ENCODE measurements around the gene BAIAP2L2. TPM values are rescaled to one million over a fixed set of nuclear protein-coding genes. Genes with fewer than 3 reads are reported as not detected.

The BAIAP2L2 gene
- total and polyA plus RNA-seq, 2 of the 4 experiments (the other 2 are of a cell fraction), result 0.18 to 0.46 TPM

DNA sequence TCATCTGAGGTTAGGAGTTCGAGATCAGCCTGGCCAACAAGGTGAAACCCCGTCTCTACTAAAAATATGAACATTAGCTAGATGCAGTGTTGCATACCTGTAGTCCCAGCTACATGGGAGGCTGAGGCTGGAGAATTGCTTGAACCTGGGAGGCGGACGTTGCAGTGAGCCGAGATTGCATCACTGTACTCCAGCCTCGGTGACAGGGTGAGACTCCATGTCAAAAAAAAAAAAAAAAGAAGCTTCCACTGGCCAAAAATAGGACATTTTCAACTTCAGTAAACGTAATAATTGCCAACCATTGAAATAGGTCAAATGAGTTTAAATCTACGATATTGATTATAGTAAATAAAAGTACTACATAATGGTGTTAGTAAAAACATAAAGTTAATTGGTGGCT lies 6.8 kb downstream of the BAIAP2L2 start:
- Histone ChIP-seq H3K27me3 (ENCODE audit: control insufficient read depth, insufficient read depth, low read length) (no peaks in the 10 kb centered on the region), H3K27ac (ENCODE audit: insufficient read depth, low read length) (no peak overlapping the region), H4K91ac (ENCODE audit: insufficient read depth, low read depth, low read length) (no peak overlapping the region), H4K20me1 (ENCODE audit: insufficient read depth, low read length) (no peaks in the 10 kb centered on the region), H2BK15ac (ENCODE audit: low read depth, low read length) (no peak overlapping the region), H3K14ac (replicated peaks; ENCODE audit: low read depth, low read length) (no peak overlapping the region), H2AK5ac (ENCODE audit: low read depth, low read length) (no peak overlapping the region), H3K18ac (ENCODE audit: low read depth, low read length) (no peak overlapping the region), H3K79me1 (ENCODE audit: low read depth in 1 of 2, low read length in 2 of 2) (no peaks in the 10 kb centered on the region), H4K5ac (ENCODE audit: low read depth, low read length) (no peak overlapping the region), H2BK20ac (ENCODE audit: low read depth, low read length) (no peak overlapping the region), H2BK120ac (ENCODE audit: low read depth, low read length) (no peak overlapping the region), H2BK5ac (ENCODE audit: low read depth, low read length, poor library complexity, severe bottlenecking) (no peak overlapping the region), H3K56ac (ENCODE audit: extremely low read depth, insufficient read depth, low read length) (no peak overlapping the region), H3K4me1 (ENCODE audit: control insufficient read depth, insufficient read depth, low read length) (no peaks in the 10 kb centered on the region), H3K36me3 (ENCODE audit: control insufficient read depth, insufficient read depth, low read length) (no peaks in the 10 kb centered on the region), H4K8ac (ENCODE audit: low read depth in 2 of 2, low read length in 2 of 2) (no peak overlapping the region), H3K9ac (ENCODE audit: low read depth, low read length) (no peak overlapping the region), H3K23ac (ENCODE audit: low read depth, low read length) (no peak overlapping the region), H3K4me2 (ENCODE audit: low read depth, low read length) (no peak overlapping the region), H3K4ac (ENCODE audit: low read depth, low read length) (no peak overlapping the region), H2AK9ac (replicated peaks; ENCODE audit: low read depth, low read length, poor library complexity) (no peak overlapping the region), H2AFZ (replicated peaks; ENCODE audit: low read length, poor library complexity) (no peak overlapping the region), H3K4me3 (ENCODE audit: insufficient read depth, low read depth, low read length) (no peak overlapping the region), H3K9me1 (ENCODE audit: insufficient read depth, low read length) (no peaks in the 10 kb centered on the region), H3K9me3 (ENCODE audit: control insufficient read depth, insufficient read depth, low read length) (no peaks in the 10 kb centered on the region)
- intact Hi-C loops (cut with micrococcal nuclease), result no loop called here
- DNase-seq (no peak), ATAC-seq (ENCODE audit: low read depth) (no peak)
- TF ChIP-seq CEBPB (IDR thresholded peaks at IDR 0.05; ENCODE audit: low read depth, low read length) (no peak), ELK1 (IDR thresholded peaks at IDR 0.05; ENCODE audit: borderline replicate concordance, low read depth, low read length) (no peak), RFX5 (IDR thresholded peaks at IDR 0.05; ENCODE audit: low read depth, low read length) (no peak), BHLHE40 (IDR thresholded peaks at IDR 0.05; ENCODE audit: low read depth, low read length) (no peak)
- in situ Hi-C loops (cut with MboI; ENCODE audit: low sequenced_read_pairs), result no loop called here
- no TSS peak for BruUV-seq (replicated peaks)
- dilution Hi-C loops (cut with HindIII; ENCODE audit: low sequenced_read_pairs, unreplicated experiment), result no loop called here
- ChIA-PET CTCF (interaction anchor here (1.0 kb wide), 1 partner anchor 51 kb away, joined by 3 read pairs; no protein-coding TSS in a partner anchor), POLR2A (ENCODE audit: unreplicated experiment) (no interaction called here)
- no CpG with 5 or more reads among the region's 8 CpGs for WGBS, 2 experiments (ENCODE audit: extremely low coverage in 2 of 2, insufficient read length in 1 of 2)

Data from IMR-90 (cell line).